K562 (cell line): ENCODE measurements around the gene PRDM16. TPM values are rescaled to one million over a fixed set of nuclear protein-coding genes. Genes with fewer than 3 reads are reported as not detected.

Experiments
- ATAC-seq: fragments of 200-7000 bp; cut with Tn5 transposase; 3 replicates; pipeline ENCODE4 v1.9.1; 2020; ENCODE audit warnings: moderate library complexity
- BruUV-seq: library from RNA; stranded (reverse); fragments of 400-500 nt; replicated peaks from 2 replicates; lab custom pipeline; 2021; lab: Mats Ljungman, UMichigan
- CTCF ChIA-PET: fragments of 300-600 bp; formaldehyde crosslinking; extraction: SDS; loops from one replicate; lab custom pipeline; 2021; ENCODE audit warnings: low intra/inter-chr PET ratio; lab: Yijun Ruan, JAX
- POLR2A ChIA-PET: fragments of 300-600, 350-650 bp; sonication (Branson Sonifier 250); formaldehyde crosslinking; extraction: SDS; loops from one replicate; lab custom pipeline; 2021; ENCODE audit warnings: antibody characterized with exemption, inconsistent platforms; lab: Yijun Ruan, JAX
- DNase-seq, 4 experiments: peaks; one replicate each; pipeline versions ENCODE4 v3.0.0 to v3.0.0-alpha.2; 2011 to 2018; ENCODE audit warnings: low spot score in 3 of 4, mixed read lengths in 3 of 4; ENCODE audit errors: extremely low read depth in 1 of 4
- FAIRE-seq: peaks from 2 replicates; lab custom pipeline; 2011; peaks lifted over from hg19 to GRCh38; lab: Jason Lieb, UNC
- H2AFZ ChIP-seq: 2 replicates; pipeline ENCODE4 v1.6.0; 2011; ENCODE audit warnings: low read depth, low read length, control low read depth, inconsistent platforms
- H3K27ac ChIP-seq: fragments of 200-600 bp; 3 replicates; pipeline ENCODE4 v1.8.0; 2011; ENCODE audit warnings: low read depth, mild to moderate bottlenecking, control low read depth, inconsistent platforms, low read length, moderate library complexity, mixed read lengths; ENCODE audit errors: extremely low read depth
- H3K27me3 ChIP-seq, 2 experiments: fragments of 300-600 bp in 1 of 2; 2 replicates in 1 of 2; 3 replicates in 1 of 2; pipeline versions ENCODE4 v1.6.0 to v1.8.0; 2011; ENCODE audit warnings: inconsistent platforms in 2 of 2, low read length in 2 of 2, mild to moderate bottlenecking in 1 of 2, mixed read lengths in 1 of 2, moderate library complexity in 1 of 2; ENCODE audit not compliant: control insufficient read depth in 2 of 2, insufficient read depth in 2 of 2
- H3K36me3 ChIP-seq: fragments of 300-600 bp; 3 replicates; pipeline ENCODE4 v1.8.0; 2011; ENCODE audit warnings: mild to moderate bottlenecking, low read length, inconsistent platforms; ENCODE audit not compliant: control insufficient read depth, insufficient read depth
- H3K4me1 ChIP-seq, 2 experiments: fragments of 200-600 bp in 1 of 2; replicated peaks in 1 of 2; 2 replicates in 1 of 2; 3 replicates in 1 of 2; pipeline versions ENCODE4 v1.5.1 to v1.8.0; 2011; ENCODE audit warnings: inconsistent platforms in 2 of 2, low read length in 2 of 2, mild to moderate bottlenecking in 1 of 2, mixed read lengths in 1 of 2, moderate library complexity in 1 of 2; ENCODE audit not compliant: control insufficient read depth in 2 of 2, insufficient read depth in 2 of 2
- H3K4me2 ChIP-seq: 2 replicates; pipeline ENCODE4 v1.6.1; 2011; ENCODE audit warnings: low read length, control low read depth, inconsistent platforms, mixed read lengths; ENCODE audit not compliant: insufficient read depth
- H3K4me3 ChIP-seq: fragments of 200-600 bp; sonication (generic), shearing (Covaris generic); 2 replicates; pipeline ENCODE4 v1.5.1; 2016; ENCODE audit warnings: control low read depth, inconsistent platforms
- H3K79me2 ChIP-seq: fragments of 200-600 bp; 3 replicates; pipeline ENCODE4 v1.8.0; 2011; ENCODE audit warnings: low read length, inconsistent platforms; ENCODE audit not compliant: control insufficient read depth, insufficient read depth
- H3K9ac ChIP-seq, 2 experiments: 2 replicates each; pipeline versions ENCODE4 v1.6.0 to v1.6.1; 2011; ENCODE audit warnings: low read depth in 2 of 2, low read length in 2 of 2, control low read depth in 1 of 2, inconsistent platforms in 1 of 2, mild to moderate bottlenecking in 1 of 2, mixed read lengths in 1 of 2; ENCODE audit not compliant: insufficient read depth in 1 of 2
- H3K9me1 ChIP-seq: one replicate; pipeline ENCODE4 v1.6.0; 2011; ENCODE audit warnings: inconsistent platforms, mild to moderate bottlenecking, low read length, moderate library complexity; ENCODE audit not compliant: control insufficient read depth, insufficient read depth
- H3K9me3 ChIP-seq: replicated peaks from 2 replicates; pipeline ENCODE4 v1.5.1; 2011; ENCODE audit warnings: low read depth, low read length, inconsistent platforms; ENCODE audit not compliant: control insufficient read depth, insufficient read depth
- H4K20me1 ChIP-seq: replicated peaks from 2 replicates; pipeline ENCODE4 v1.6.1; 2011; ENCODE audit warnings: low read length, inconsistent platforms, mixed read lengths; ENCODE audit not compliant: control insufficient read depth, insufficient read depth
- DACH1 ChIP-seq: fragments of 450-650 bp; IDR thresholded peaks from 2 replicates; pipeline ENCODE4 v1.6.1; 2018; ENCODE audit not compliant: partially characterized antibody
- MAFG ChIP-seq: fragments of 450-650 bp; conservative IDR thresholded peaks from 2 replicates; pipeline ENCODE4 v1.6.1; 2016; ENCODE audit warnings: missing genetic modification characterization, missing compliant biosample characterization
- NELFE ChIP-seq: IDR thresholded peaks from 2 replicates; pipeline ENCODE4 v1.6.1; 2011; ENCODE audit warnings: mild to moderate bottlenecking; ENCODE audit not compliant: insufficient read depth, insufficient read length
- NFE2L1 ChIP-seq: fragments of 450-650 bp; IDR thresholded peaks from 2 replicates; pipeline ENCODE4 v1.6.1; 2016; ENCODE audit warnings: missing genetic modification characterization, low read depth, mild to moderate bottlenecking, missing compliant biosample characterization, moderate library complexity, borderline replicate concordance
- POLR2AphosphoS2 ChIP-seq: IDR thresholded peaks from 2 replicates; pipeline ENCODE4 v1.6.1; 2012; ENCODE audit warnings: low read length, improper control_type of control experiment
- SIRT6 ChIP-seq: IDR thresholded peaks from one replicate; pipeline ENCODE4 v1.6.1; 2012; ENCODE audit warnings: low read depth, mild to moderate bottlenecking, control low read depth, inconsistent platforms, low read length, moderate library complexity
- ZNF699 ChIP-seq: fragments of 250-450 bp; sonication (Bioruptor Pico); IDR thresholded peaks from 2 replicates; pipeline ENCODE4 v1.8.0; 2021; ENCODE audit warnings: mild to moderate bottlenecking, moderate library complexity; ENCODE audit not compliant: insufficient replicate concordance
- ZNF79 ChIP-seq: fragments of 250-450 bp; sonication (Bioruptor Pico); IDR thresholded peaks from 2 replicates; pipeline ENCODE4 v1.4.0; 2020; ENCODE audit warnings: low read depth, mild to moderate bottlenecking, moderate library complexity
- WGBS: fragments of 100-300 bp; shearing (Covaris generic); methylation state at CpG from one replicate; pipeline ENCODE4 v1.1.6; 2016; ENCODE audit warnings: low coverage, mixed read lengths; ENCODE audit not compliant: insufficient coverage; ENCODE audit errors: missing lambda C conversion rate; 5-methylcytosine and 5-hydroxymethylcytosine counted together
- in situ Hi-C: fragments of 300-500 bp; cut with MboI; formaldehyde crosslinking; loops from 4 replicates; pipeline ENCODE4 v1.15.0; 2018; ENCODE audit warnings: inconsistent platforms, mixed read lengths
- intact Hi-C: fragments of 100-400 bp; cut with micrococcal nuclease; formaldehyde crosslinking; loops from 2 replicates; pipeline ENCODE4 v1.14.2; 2022
- polyA plus RNA-seq, 8 experiments: library from polyadenylated mRNA; depleted of rRNA in 4 of 8; stranded (reverse) in 5 of 8; unstranded in 3 of 8; fragments of >200 nt; fragmentation: Nextera tagmentation in 2 of 8; fragmentation: Illumina TruSeq in 1 of 8; extraction: Ambion mirVana in 2 of 8; extraction: Trizol in 1 of 8; gene quantifications; 2 replicates each; pipeline versions ENCODE4 v1.2.1 to v1.2.3, GENCODE V29; 2011 to 2014; ENCODE audit warnings: inconsistent platforms in 1 of 8, missing spikeins in 1 of 8
- total RNA-seq, 7 experiments: library from RNA; depleted of rRNA in 6 of 7; stranded (reverse); fragments of >200 nt in 6 of 7; fragmentation: Illumina TruSeq in 2 of 7; extraction: Trizol in 2 of 7; gene quantifications; 2 replicates each; pipeline versions ENCODE4 v1.2.1 to v1.2.3, GENCODE V29; 2011 to 2021; ENCODE audit warnings: low replicate concordance in 1 of 7

Gene PRDM16
- total and polyA plus RNA-seq, 9 of the 15 experiments (the other 6 are each of a cell fraction or from before 2014, with no cell fraction given), result 0.10 to 0.27 TPM; not detected in 7

- WGBS, result 1% methylated on average over 27 of the region's 27 CpGs
- POLR2A ChIA-PET, result interaction anchor here (0.6 to 1.4 kb wide), 5 partner anchors 9 to 298 kb away, joined by 3 to 4 read pairs (median 3); no protein-coding TSS in a partner anchor
- ATAC-seq, result no peak
- H3K9me1 ChIP-seq, result peaks cover 3% of the 10 kb centered on the region
- intact Hi-C loops, result no loop called here
- H3K27me3 ChIP-seq, result peaks cover 62 to 92% of the 10 kb centered on the region in 2 experiments
- no peaks in the 10 kb centered on the region for H3K79me2 ChIP-seq
- H3K4me1 ChIP-seq, result peaks cover 0 to 3% of the 10 kb centered on the region in 2 experiments; a peak in 1 of 5 replicates
- no TSS peak for BruUV-seq
- no peak overlapping the region for H3K27ac ChIP-seq
- no peak overlapping the region for H3K4me3 ChIP-seq
- TF ChIP-seq NFE2L1 (tag), result no peak
- no peak for TF ChIP-seq NELFE
- TF ChIP-seq SIRT6, result no peak
- TF ChIP-seq ZNF699 (CRISPR knock-in tag), result no peak
- TF ChIP-seq MAFG (tag), result no peak
- no peak for TF ChIP-seq POLR2AphosphoS2
- TF ChIP-seq DACH1, result peak; percentile 38
- no peak for TF ChIP-seq ZNF79 (CRISPR knock-in tag)
- TF ChIP-seq, all 486 proteins: peak for 1
- no peak overlapping the region for H3K4me2 ChIP-seq
- H2AFZ ChIP-seq, result no peak overlapping the region
- DNase-seq, result no peak
- H4K20me1 ChIP-seq, result peaks cover 52% of the 10 kb centered on the region
- CTCF ChIA-PET, result no interaction called here
- no peak for FAIRE-seq
- in situ Hi-C loops, result no loop called here
- H3K36me3 ChIP-seq, result no peaks in the 10 kb centered on the region
- no peaks in the 10 kb centered on the region for H3K9me3 ChIP-seq
- H3K9ac ChIP-seq, result no peak overlapping the region
Measured at GRCh38 chr1:3226701-3227350, 157.8 kb downstream of the PRDM16 start.
